OCI-LY3 (cell line): Measurements from ENCODE around the gene EPN1.
A peak's percentile ranks its signal among the peaks of the same experiment; 100 is the strongest.

Experiments
- H2AFZ ChIP-seq: fragments of 200-600, 300-600 bp; shearing (Covaris generic); 2 replicates; pipeline ENCODE4 v1.6.0; 2014; ENCODE audit warnings: antibody characterized with exemption, low read depth, low read length
- H3K27ac ChIP-seq: fragments of 200-600, 300-600 bp; sonication (generic); 2 replicates; pipeline ENCODE4 v1.5.1; 2014; ENCODE audit warnings: mild to moderate bottlenecking, low read length, moderate library complexity, mixed read lengths
- H3K27me3 ChIP-seq: fragments of 200-600, 300-600 bp; sonication (generic); 2 replicates; pipeline ENCODE4 v1.6.1; 2014; ENCODE audit warnings: low read depth, low read length, mixed read lengths
- H3K36me3 ChIP-seq: fragments of 200-600, 300-600 bp; sonication (generic); replicated peaks from 2 replicates; pipeline ENCODE3; 2014; ENCODE audit warnings: low read depth, low read length, mixed read lengths
- H3K4me1 ChIP-seq: fragments of 300-600, 200-600 bp; sonication (generic); 2 replicates; pipeline ENCODE4 v1.6.1; 2014; ENCODE audit warnings: low read length, mixed read lengths
- H3K4me2 ChIP-seq: fragments of 200-600, 300-600 bp; sonication (generic); 2 replicates; pipeline ENCODE4 v1.6.1; 2014; ENCODE audit warnings: low read length, mixed read lengths
- H3K4me3 ChIP-seq: fragments of 300-600, 200-600 bp; sonication (generic); 2 replicates; pipeline ENCODE4 v1.5.1; 2014; ENCODE audit warnings: antibody characterized with exemption, mild to moderate bottlenecking, low read length, moderate library complexity
- H3K79me2 ChIP-seq: fragments of 300-600, 200-600 bp; shearing (Covaris generic); 2 replicates; pipeline ENCODE4 v1.6.1; 2014; ENCODE audit warnings: mild to moderate bottlenecking, low read length, mixed read lengths
- H3K9ac ChIP-seq: fragments of 300-600, 200-600 bp; shearing (Covaris generic); 2 replicates; pipeline ENCODE4 v1.6.0; 2014; ENCODE audit warnings: mild to moderate bottlenecking, low read length, moderate library complexity
- H3K9me3 ChIP-seq: fragments of 200-600, 300-600 bp; shearing (Covaris generic); 2 replicates; pipeline ENCODE4 v1.6.1; 2014; ENCODE audit warnings: low read length, mixed read lengths; ENCODE audit not compliant: insufficient read depth
- H4K20me1 ChIP-seq: fragments of 200-600, 300-600 bp; sonication (generic); 2 replicates; pipeline ENCODE4 v1.6.1; 2016; ENCODE audit warnings: low read length, mixed read lengths; ENCODE audit not compliant: insufficient read depth
- EZH2phosphoT487 ChIP-seq: fragments of 200-600 bp; shearing (Covaris generic); IDR thresholded peaks from 2 replicates; pipeline ENCODE4 v1.6.1; 2018; ENCODE audit warnings: antibody characterized with exemption, mixed run types, low read depth
- TF ChIP-seq, protein P1 (sequence below): fragments of 200-600, 300-600 bp; sonication (generic); IDR thresholded peaks from 2 replicates; pipeline ENCODE4 v1.5.1; 2014; ENCODE audit warnings: antibody characterized with exemption, low read length, low read depth

The EPN1 gene

GRCh38 chr19:55674841-55675660, at the start of gene EPN1:
TSS of gene EPN1 (plus strand) at chr19:55675226. CDS start at chr19:55678628, 3,402 bp downstream.
- Histone ChIP-seq H3K27ac (peak within 1 kb of the TSS; percentile 92), H3K79me2 (peaks cover 91% of the 10 kb centered on the region), H3K4me2 (peak within 1 kb of the TSS; percentile 93), H3K27me3 (no peaks in the 10 kb centered on the region), H3K9ac (peak within 1 kb of the TSS; percentile 93), H3K4me3 (peak within 1 kb of the TSS; percentile 99), H2AFZ (no peak within 1 kb of the TSS), H3K9me3 (no peaks in the 10 kb centered on the region), H4K20me1 (peaks cover 46% of the 10 kb centered on the region), H3K4me1 (peaks cover 47% of the 10 kb centered on the region), H3K36me3 (peaks cover 31% of the 10 kb centered on the region)
- TF ChIP-seq, protein P1, sequence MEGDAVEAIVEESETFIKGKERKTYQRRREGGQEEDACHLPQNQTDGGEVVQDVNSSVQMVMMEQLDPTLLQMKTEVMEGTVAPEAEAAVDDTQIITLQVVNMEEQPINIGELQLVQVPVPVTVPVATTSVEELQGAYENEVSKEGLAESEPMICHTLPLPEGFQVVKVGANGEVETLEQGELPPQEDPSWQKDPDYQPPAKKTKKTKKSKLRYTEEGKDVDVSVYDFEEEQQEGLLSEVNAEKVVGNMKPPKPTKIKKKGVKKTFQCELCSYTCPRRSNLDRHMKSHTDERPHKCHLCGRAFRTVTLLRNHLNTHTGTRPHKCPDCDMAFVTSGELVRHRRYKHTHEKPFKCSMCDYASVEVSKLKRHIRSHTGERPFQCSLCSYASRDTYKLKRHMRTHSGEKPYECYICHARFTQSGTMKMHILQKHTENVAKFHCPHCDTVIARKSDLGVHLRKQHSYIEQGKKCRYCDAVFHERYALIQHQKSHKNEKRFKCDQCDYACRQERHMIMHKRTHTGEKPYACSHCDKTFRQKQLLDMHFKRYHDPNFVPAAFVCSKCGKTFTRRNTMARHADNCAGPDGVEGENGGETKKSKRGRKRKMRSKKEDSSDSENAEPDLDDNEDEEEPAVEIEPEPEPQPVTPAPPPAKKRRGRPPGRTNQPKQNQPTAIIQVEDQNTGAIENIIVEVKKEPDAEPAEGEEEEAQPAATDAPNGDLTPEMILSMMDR = no peak
- no peak for TF ChIP-seq EZH2phosphoT487

- H3K79me2 ChIP-seq = no peaks in the 10 kb centered on the region
- no peaks in the 10 kb centered on the region for H3K9me3 ChIP-seq
- H3K9ac ChIP-seq = no peak overlapping the region
- no peaks in the 10 kb centered on the region for H3K36me3 ChIP-seq
- TF ChIP-seq, protein P1 = no peak
- no peak for TF ChIP-seq EZH2phosphoT487
- no peak overlapping the region for H3K27ac ChIP-seq
- H3K4me2 ChIP-seq = peak overlapping the region; percentile 47
- H3K27me3 ChIP-seq = no peaks in the 10 kb centered on the region
- no peaks in the 10 kb centered on the region for H4K20me1 ChIP-seq
- H3K4me3 ChIP-seq = 0 out of 2 replicates have a peak overlapping the region, but pooled peaks have one; percentile 20
- H3K4me1 ChIP-seq = peaks cover 20% of the 10 kb centered on the region
- H2AFZ ChIP-seq = no peak overlapping the region
These were observed 48.7 kb upstream of the EPN1 start for GRCh38 chr19:55626350-55626749.

DNA sequence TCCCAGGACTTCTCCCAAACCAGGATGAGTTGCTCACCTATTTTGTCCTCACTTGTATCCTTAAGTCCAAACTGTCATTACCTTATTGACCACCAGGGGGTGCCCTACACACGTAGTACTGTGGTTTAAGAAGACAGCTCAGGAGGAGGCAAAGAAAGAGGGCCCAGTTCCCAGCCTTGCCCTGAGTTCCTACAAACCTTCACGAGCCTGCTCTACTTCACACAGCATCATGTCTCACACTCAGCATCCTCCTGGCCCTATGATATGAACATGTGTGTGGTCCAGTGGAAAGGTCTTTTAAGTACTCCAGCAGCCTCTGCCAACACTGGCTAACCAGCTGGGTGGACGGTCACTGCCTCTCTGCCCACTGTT, 42.6 kb upstream of the EPN1 start:
- Histone ChIP-seq H3K27ac (no peak overlapping the region), H3K4me3 (peak overlapping the region; percentile 64), H3K4me2 (peak overlapping the region; percentile 51), H3K9ac (no peak overlapping the region), H3K27me3 (no peaks in the 10 kb centered on the region), H2AFZ (peak overlapping the region; percentile 53), H3K9me3 (no peaks in the 10 kb centered on the region), H3K79me2 (peaks cover 31% of the 10 kb centered on the region), H3K36me3 (no peaks in the 10 kb centered on the region), H3K4me1 (peaks cover 23% of the 10 kb centered on the region), H4K20me1 (no peaks in the 10 kb centered on the region)
- TF ChIP-seq EZH2phosphoT487 = no peak
- TF ChIP-seq, protein P1 = peak; percentile 95

DNA sequence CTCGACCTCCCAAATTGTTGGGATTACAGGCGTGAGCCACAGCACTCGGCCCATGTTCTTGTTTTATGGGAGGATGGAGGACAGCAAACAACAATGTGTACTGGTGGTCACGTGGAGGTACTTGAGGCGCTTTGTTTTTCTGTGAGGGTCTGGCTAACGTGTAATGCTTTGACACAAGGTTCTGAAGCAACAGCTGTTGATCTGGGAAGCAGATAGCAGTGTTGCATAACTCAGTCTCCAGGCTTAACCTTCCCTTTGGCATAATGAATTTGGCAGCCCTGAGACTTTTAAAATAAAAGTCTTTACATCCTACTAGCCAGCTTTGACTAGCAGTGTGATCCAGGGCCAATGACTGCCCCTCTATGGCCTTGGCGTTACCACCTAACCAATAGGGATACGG, 41.2 kb upstream of the EPN1 start:
- Histone ChIP-seq H3K4me1 (peaks cover 23% of the 10 kb centered on the region), H3K27ac (no peak overlapping the region), H3K9ac (peak overlapping the region; percentile 98), H3K4me2 (peak overlapping the region; percentile 72), H3K36me3 (peaks cover 3% of the 10 kb centered on the region), H4K20me1 (no peaks in the 10 kb centered on the region), H3K9me3 (no peaks in the 10 kb centered on the region), H3K4me3 (peak overlapping the region; percentile 92), H3K27me3 (no peaks in the 10 kb centered on the region), H2AFZ (no peak overlapping the region), H3K79me2 (peaks cover 42% of the 10 kb centered on the region)
- TF ChIP-seq, protein P1 = no peak
- no peak for TF ChIP-seq EZH2phosphoT487
